Anterior cingulate cortex (tissue), 58 donors: ENCODE data around the gene STOM.
A peak's percentile ranks its signal among the peaks of the same experiment; 100 is the strongest.

ENCODE experiments used
- DNase-seq, 58 donors: peaks; one replicate each; lab custom pipeline; 2025; lab: John Stamatoyannopoulos, UW

The STOM gene

DNA sequence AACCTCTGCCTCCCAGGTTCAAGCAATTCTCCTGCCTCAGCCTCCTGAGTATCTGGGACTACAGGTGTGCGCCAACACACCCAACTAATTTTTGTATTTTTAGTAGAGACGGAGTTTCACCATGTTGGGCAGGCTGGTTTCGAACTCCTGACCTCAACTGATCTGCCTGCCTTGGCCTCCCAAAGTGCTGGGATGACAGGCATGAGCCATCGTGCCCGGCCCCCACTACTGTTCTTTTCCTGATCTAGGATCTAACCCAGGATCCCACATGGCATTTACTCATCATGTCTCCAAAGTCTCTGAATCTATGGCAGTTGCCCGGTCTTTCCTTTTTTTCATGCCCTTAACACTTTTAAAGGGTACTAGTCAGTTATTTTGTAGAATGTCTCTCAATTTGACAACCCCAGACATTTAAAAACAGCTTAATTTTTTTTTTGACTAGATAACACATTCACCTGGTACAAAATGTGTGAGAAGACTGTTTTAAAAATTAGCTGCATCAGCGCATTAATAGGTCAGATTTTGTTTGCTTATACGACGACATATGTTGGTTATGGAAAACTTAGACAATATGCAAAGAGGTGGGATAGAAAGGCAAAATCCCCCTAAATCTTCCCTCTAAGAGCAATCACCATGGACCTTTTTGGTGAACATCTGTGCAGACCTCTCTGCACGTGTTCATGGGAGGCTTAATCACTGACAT lies 46.5 kb downstream of the STOM start:
- no peak for DNase-seq

- DNase-seq: no peak
Measured at GRCh38 chr9:121322737-121323448, 47.2 kb downstream of the STOM start.

- no peak for DNase-seq
Measured at GRCh38 chr9:121322037-121322736, 47.9 kb downstream of the STOM start.

DNA sequence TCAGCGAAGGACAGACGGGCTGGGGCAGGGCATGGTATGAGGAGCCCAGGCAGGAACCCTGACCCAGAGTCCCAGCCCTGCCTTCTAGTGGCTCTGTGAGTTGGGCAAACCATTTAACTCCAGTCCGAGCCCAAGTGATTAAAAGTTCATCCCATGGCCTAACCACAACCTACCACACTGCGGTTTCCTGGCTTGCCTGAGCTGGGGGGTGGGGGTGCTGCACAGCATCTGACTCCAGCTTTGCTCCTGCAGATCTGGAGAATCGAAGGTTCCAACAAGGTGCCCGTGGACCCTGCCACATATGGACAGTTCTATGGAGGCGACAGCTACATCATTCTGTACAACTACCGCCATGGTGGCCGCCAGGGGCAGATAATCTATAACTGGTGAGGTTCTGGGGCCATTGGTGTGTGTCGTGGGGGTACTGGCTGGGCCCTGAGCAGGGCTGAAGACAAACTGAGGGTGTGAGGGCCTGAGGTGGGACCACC lies 49.0 kb downstream of the STOM start:
- DNase-seq: no peak

DNA sequence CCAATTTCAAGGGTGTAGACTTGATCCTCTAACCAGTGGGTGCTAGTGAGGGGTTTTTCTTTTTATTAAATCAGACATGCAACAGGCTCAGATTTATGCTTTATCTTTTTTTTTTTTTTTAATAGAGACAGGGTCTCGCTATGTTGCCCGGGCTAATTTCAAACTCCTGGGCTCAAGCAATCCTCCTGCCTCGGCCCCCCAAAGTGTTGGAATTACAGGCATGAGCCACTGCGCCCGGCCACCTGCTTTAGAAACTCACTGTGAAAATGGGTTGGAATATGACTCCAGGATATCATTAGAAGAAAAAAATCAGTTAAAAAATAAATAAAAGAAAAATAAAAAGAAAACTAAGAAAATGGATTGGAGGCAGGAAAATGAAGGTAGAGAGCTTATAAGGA lies 50.7 kb downstream of the STOM start:
- no peak for DNase-seq

DNA sequence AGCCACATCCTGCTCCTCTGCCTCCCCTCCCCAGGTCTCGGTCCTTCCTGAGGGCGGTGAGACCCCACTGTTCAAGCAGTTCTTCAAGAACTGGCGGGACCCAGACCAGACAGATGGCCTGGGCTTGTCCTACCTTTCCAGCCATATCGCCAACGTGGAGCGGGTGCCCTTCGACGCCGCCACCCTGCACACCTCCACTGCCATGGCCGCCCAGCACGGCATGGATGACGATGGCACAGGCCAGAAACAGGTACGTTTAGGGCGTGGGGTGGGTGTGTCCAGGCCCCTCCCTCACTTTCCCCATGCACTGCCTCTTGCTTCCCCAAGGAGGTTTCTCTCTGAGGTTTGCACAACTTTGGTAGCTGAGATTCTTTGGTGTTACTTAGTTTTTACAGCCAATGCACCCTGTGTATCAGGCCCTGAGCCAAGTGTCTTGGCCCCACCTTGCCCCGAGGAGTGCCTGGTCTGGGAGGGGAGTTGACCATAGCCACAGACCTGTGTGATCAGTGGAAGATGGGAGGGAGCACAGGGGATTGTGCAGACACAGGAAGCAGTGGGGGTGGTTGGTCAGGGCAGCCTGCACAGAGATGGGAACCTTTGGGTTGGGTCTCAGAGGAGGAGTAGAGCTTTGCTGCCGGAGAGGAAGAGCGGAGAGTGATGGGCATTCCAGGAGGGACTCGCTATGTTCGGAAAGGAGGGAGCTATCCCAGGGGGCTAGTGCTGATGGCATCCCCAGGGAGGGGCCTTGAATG lies 51.2 kb downstream of the STOM start:
- no peak for DNase-seq

- DNase-seq: peak in 24 of 58 donors; percentile 9 to 69 (median 30)
Measured at GRCh38 chr9:121317737-121318630, 52.1 kb downstream of the STOM start.

GRCh38 chr9:121316852-121317373 lies 53.1 kb downstream of the STOM start:
- DNase-seq: no peak

DNA sequence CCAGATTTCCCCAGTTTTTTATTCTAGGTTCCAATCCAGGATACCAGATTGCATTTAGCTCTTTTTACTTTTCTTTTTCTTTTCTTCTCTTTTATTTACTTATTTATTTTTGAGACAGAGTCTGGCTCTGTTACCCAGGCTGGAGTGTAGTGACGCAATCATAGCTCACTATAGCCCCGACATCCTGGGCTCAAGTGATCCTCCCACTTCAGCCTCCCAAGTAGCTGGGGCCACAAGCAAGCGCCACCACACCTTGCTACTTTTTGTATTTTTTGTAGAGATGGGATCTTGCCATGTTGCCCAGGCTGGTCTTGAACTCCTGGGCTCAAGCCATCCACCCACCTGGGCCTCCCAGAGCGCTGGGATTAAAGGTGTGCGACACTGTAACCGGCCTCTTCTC lies 53.7 kb downstream of the STOM start:
- DNase-seq: no peak

DNA sequence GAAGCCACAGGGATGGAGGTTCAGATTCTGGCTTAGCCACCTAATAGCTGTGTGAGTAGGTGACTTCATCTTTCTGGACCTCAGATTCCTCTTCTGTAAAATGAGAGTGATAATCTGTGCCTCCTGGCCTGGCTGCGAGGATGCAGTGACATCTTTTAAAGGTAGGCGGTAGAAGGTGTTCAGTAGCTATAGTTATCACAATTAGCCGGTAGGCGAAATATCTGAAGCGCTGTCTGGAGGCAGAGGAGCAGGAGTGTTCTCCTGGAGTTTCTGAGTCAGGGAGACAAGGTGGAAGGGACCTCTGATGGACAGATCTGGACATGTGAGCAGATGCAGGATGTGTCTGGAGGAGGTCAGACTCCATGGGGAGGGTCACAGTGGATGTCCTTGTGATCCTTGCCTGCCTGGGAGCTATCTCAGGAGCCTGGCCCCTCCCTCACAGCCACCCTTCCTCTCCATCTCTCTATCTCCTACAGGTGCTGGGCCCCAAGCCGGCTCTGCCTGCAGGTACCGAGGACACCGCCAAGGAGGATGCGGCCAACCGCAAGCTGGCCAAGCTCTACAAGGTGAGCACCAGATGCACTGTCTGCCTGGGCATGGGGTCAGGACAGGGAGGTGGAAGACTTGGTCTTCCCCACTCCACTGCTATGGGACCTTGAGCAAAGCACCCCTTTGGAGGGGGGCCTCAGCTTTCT lies 56.4 kb downstream of the STOM start:
- no peak for DNase-seq

GRCh38 chr9:121312169-121312568 lies 57.9 kb downstream of the STOM start:
- no peak for DNase-seq

- DNase-seq: no peak
Measured at GRCh38 chr9:121310571-121310970, 59.5 kb downstream of the STOM start.

DNA sequence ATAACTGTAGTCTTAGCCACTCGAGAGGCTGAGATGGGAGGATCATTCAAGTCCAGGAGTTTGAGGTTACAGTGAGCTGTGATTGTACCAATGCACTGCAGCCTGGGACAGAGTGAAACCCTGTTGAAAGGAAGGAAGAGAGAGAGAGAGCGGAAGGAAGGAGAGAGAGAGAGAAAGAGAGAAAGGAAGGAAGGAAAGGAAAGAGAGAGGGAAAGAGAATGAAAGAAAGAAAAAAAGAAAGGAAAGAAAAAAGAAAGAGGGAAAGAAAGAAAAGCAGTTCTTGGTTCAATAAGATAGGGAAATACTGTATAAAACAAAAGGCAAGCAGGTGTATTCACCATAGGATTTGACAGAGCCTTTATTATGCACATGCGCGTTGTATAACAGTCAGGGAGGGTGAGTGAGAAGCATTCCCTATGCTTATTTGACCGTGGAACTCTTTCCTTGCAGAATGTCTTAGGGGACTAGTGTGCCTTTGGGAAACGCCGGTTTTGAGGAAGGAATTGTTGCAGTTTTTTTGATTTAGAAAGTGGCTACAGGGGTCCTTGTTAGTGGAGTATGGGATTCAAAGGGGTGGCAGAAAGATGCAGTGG lies 60.1 kb downstream of the STOM start:
- no peak for DNase-seq

- DNase-seq: no peak
Measured at GRCh38 chr9:121309171-121309570, 60.9 kb downstream of the STOM start.

DNA sequence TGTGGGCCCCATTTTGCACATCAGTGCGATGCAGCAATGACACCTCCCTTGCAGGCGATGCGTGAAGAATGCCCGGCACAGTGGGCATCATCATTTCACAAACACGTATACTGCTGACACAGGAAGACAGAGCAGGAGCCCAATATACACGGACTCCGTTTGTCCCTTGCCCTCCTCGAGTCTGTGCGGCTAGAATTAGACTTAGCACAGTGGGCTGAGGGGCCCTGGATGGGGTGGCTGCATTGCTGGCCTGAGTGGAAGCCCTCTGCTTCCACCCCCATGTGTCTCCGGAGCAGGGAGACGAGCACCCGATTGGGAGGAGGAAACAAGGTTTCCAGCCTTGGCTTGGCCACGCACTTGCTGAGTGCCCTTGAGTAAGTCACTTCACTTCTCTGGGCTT lies 61.3 kb downstream of the STOM start:
- DNase-seq: no peak

- DNase-seq: no peak
Measured at GRCh38 chr9:121307976-121308375, 62.1 kb downstream of the STOM start.

DNA sequence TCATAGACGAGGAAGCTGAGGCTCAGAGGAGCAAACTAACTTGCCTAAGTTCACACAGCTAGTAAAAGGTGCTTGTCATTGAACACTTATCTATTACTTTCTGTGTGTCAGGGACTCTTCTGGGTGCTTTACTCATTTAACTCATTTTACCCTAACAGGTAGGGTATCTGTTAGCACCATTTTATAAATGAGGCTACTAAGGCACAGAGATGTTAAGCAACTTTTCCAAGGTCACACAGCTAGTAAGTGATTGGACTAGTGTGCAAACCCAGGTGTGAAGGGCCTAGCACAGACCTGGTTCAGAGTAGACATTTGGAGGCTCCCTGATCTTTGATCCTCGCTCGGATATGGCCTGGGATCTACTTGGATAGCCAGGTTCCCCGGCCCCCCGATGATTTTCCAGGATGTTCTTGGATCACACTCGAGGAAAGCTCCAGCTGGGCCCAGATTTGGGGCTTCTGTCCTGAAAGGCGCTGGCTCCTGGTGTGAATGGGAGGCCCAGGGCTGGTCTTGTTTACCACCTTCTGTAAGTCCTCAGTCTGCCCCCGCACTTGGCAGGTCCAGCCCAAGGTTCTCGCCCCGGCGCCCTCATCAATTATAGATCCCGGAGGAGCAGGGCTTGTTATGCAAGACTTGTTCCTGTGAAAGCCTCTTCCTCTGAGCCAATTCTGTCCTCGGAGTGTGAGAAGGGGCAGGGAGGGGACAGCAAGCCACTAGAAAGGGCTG lies 64.6 kb downstream of the STOM start:
- DNase-seq: peak in 22 of 58 donors; percentile 13 to 71 (median 46)

DNA sequence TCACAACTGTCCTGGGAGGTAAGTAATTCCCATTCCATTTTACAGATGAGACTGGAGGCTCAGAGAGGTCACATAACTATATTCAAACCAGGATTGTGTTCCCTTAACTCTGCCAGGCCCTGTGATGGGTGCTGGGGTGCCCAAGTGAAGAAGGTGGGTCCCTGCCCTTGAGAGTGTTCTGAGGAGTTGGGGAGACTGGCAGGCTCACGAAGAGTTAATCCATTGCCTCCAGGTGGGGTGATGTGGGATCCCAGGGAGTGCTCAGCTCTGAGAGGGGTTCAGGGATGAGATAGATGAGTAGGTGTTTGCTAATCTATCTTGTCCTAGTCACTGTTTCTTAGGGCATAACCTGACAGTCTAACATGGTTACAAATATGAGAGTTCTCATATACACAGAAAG lies 65.3 kb downstream of the STOM start:
- DNase-seq: no peak
